ENCODE results near the gene RPTN. TPM values are rescaled to one million over a fixed set of nuclear protein-coding genes. Genes with fewer than 3 reads are reported as not detected.

RPTN gene
- total RNA-seq, 1 experiment from 2014 or later, result not detected

GRCh38 chr1:152160576-152160975, 1.5 kb upstream of the RPTN start:
- Histone ChIP-seq H3K9ac (ENCODE audit: low read length) (no peak overlapping the region), H3K36me3 (ENCODE audit: control insufficient read depth in 1 of 2, insufficient read depth in 2 of 2, low read length in 2 of 2) (no peaks in the 10 kb centered on the region), H3K9me3 (ENCODE audit: control insufficient read depth in 1 of 2, insufficient read depth in 1 of 2, low read depth in 1 of 2, low read length in 2 of 2) (no peaks in the 10 kb centered on the region), H3K79me2 (ENCODE audit: insufficient read depth, low read length) (no peaks in the 10 kb centered on the region), H3K27me3 (ENCODE audit: insufficient read depth, low read length) (no peaks in the 10 kb centered on the region), H2AFZ (ENCODE audit: low read depth, low read length, poor library complexity, severe bottlenecking) (no peak overlapping the region), H4K20me1 (ENCODE audit: insufficient read depth) (no peaks in the 10 kb centered on the region), H3K9me2 (ENCODE audit: insufficient read depth) (no peaks in the 10 kb centered on the region), H3K4me1 (ENCODE audit: control insufficient read depth in 1 of 2, insufficient read depth in 2 of 2, low read length in 2 of 2) (peaks cover 8 to 18% of the 10 kb centered on the region in 2 experiments), H3K27ac (ENCODE audit: low read depth, low read length) (no peak overlapping the region), H3K4me3 (replicated peaks in 1 of 2; ENCODE audit: low read depth in 1 of 2, low read length in 2 of 2) (no peak overlapping the region), H3K4me2 (ENCODE audit: low read length) (no peak overlapping the region)
- no TSS peak for BruUV-seq (replicated peaks)
- CTCF ChIA-PET, result no interaction called here
- ATAC-seq, result no peak
- POLR2A ChIA-PET, result no interaction called here
- intact Hi-C loops (cut with micrococcal nuclease), result no loop called here
- TF ChIP-seq YY1 (IDR thresholded peaks at IDR 0.05; ENCODE audit: extremely low read depth, insufficient replicate concordance, low read depth, low read length), result no peak
- RAD21 ChIA-PET (ENCODE audit: low non-redundant PET in 1 of 2, low total read pairs in 2 of 2, uncharacterized antibody in 2 of 2, unreplicated experiment in 2 of 2), result interaction anchor here in 1 of 2 experiments (0.7 kb wide), 1 partner anchor 184 kb away, joined by 6 read pairs; no protein-coding TSS in a partner anchor
- no peak for DNase-seq (ENCODE audit: low read depth, low spot score)

GRCh38 chr1:152153996-152154395, 5.0 kb downstream of the RPTN start:
- no peaks in the 10 kb centered on the region for H3K4me1 ChIP-seq (ENCODE audit: control insufficient read depth in 1 of 2, insufficient read depth in 2 of 2, low read length in 2 of 2)
- intact Hi-C loops (cut with micrococcal nuclease), result no loop called here
- no peaks in the 10 kb centered on the region for H3K9me3 ChIP-seq (ENCODE audit: control insufficient read depth in 1 of 2, insufficient read depth in 1 of 2, low read depth in 1 of 2, low read length in 2 of 2)
- BruUV-seq (replicated peaks), result no TSS peak
- no peaks in the 10 kb centered on the region for H4K20me1 ChIP-seq (ENCODE audit: insufficient read depth)
- H3K79me2 ChIP-seq (ENCODE audit: insufficient read depth, low read length), result no peaks in the 10 kb centered on the region
- H3K4me2 ChIP-seq (ENCODE audit: low read length), result no peak overlapping the region
- H3K36me3 ChIP-seq (ENCODE audit: control insufficient read depth in 1 of 2, insufficient read depth in 2 of 2, low read length in 2 of 2), result no peaks in the 10 kb centered on the region
- H3K27ac ChIP-seq (ENCODE audit: low read depth, low read length), result no peak overlapping the region
- H3K27me3 ChIP-seq (ENCODE audit: insufficient read depth, low read length), result no peaks in the 10 kb centered on the region
- POLR2A ChIA-PET, result no interaction called here
- RAD21 ChIA-PET (ENCODE audit: low non-redundant PET in 1 of 2, low total read pairs in 2 of 2, uncharacterized antibody in 2 of 2, unreplicated experiment in 2 of 2), result no interaction called here
- CTCF ChIA-PET, result no interaction called here
- no peak overlapping the region for H3K9ac ChIP-seq (ENCODE audit: low read length)
- no peak overlapping the region for H2AFZ ChIP-seq (ENCODE audit: low read depth, low read length, poor library complexity, severe bottlenecking)
- H3K9me2 ChIP-seq (ENCODE audit: insufficient read depth), result no peaks in the 10 kb centered on the region
- ATAC-seq, result no peak
- TF ChIP-seq POLR2A (IDR thresholded peaks at IDR 0.05; ENCODE audit: borderline replicate concordance, extremely low read depth, insufficient read depth, insufficient read length) (no peak), ZNF274 (IDR thresholded peaks at IDR 0.05; ENCODE audit: low read depth, low read length) (no peak), CEBPB (IDR thresholded peaks at IDR 0.05; ENCODE audit: low read depth) (no peak), MAX (IDR thresholded peaks at IDR 0.05) (no peak), SIN3A (IDR thresholded peaks at IDR 0.05; ENCODE audit: low read depth) (no peak), ZFX (IDR thresholded peaks at IDR 0.05) (no peak), POLR2AphosphoS5 (IDR thresholded peaks at IDR 0.05; ENCODE audit: low read depth, low read length) (no peak), TCF7L2 (IDR thresholded peaks at IDR 0.05; ENCODE audit: borderline replicate concordance, extremely low read depth, insufficient read depth, insufficient read length) (no peak)
- no peak for DNase-seq (ENCODE audit: low read depth, low spot score)
- no peak overlapping the region for H3K4me3 ChIP-seq (replicated peaks in 1 of 2; ENCODE audit: low read depth in 1 of 2, low read length in 2 of 2)
